ENCODE measurements around the gene DDRGK1.

DDRGK1 gene

GRCh38 chr20:3245711-3246110 is 41.2 kb upstream of the DDRGK1 start:
- no peak overlapping the region for H3K27ac ChIP-seq
- TF ChIP-seq ZFX (IDR thresholded peaks at IDR 0.05; ENCODE audit: borderline replicate concordance), result no peak
- TF ChIP-seq, protein P1, sequence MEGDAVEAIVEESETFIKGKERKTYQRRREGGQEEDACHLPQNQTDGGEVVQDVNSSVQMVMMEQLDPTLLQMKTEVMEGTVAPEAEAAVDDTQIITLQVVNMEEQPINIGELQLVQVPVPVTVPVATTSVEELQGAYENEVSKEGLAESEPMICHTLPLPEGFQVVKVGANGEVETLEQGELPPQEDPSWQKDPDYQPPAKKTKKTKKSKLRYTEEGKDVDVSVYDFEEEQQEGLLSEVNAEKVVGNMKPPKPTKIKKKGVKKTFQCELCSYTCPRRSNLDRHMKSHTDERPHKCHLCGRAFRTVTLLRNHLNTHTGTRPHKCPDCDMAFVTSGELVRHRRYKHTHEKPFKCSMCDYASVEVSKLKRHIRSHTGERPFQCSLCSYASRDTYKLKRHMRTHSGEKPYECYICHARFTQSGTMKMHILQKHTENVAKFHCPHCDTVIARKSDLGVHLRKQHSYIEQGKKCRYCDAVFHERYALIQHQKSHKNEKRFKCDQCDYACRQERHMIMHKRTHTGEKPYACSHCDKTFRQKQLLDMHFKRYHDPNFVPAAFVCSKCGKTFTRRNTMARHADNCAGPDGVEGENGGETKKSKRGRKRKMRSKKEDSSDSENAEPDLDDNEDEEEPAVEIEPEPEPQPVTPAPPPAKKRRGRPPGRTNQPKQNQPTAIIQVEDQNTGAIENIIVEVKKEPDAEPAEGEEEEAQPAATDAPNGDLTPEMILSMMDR (IDR thresholded peaks at IDR 0.05), result no peak

- TF ChIP-seq, protein P1 (IDR thresholded peaks at IDR 0.05), result no peak
- no peak for TF ChIP-seq ZFX (IDR thresholded peaks at IDR 0.05; ENCODE audit: borderline replicate concordance)
- no peak overlapping the region for H3K27ac ChIP-seq
These were observed 40.7 kb upstream of the DDRGK1 start for GRCh38 chr20:3245156-3245555.

DNA sequence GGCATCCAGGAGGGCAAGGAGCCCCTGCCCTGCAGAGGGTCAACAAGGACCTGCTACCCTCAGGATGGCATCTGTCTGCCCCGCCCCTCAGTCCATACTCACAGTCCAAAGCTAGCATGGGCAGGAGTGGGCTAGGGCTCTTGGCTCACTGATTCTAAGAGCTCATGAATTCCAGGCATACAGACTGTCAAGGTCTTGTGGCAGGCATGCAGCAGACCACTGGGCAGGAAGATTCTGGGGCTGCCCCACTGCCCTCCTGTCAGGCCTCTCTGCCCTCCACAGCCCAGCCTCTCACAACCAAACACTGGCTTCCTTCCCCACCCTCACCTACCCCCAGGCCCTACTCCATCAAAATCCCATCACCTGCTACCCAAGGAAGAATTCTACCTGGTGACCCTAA is 40.1 kb upstream of the DDRGK1 start:
- no peak overlapping the region for H3K27ac ChIP-seq
- TF ChIP-seq ZFX (IDR thresholded peaks at IDR 0.05; ENCODE audit: borderline replicate concordance), result no peak
- TF ChIP-seq, protein P1 (IDR thresholded peaks at IDR 0.05), result no peak

DNA sequence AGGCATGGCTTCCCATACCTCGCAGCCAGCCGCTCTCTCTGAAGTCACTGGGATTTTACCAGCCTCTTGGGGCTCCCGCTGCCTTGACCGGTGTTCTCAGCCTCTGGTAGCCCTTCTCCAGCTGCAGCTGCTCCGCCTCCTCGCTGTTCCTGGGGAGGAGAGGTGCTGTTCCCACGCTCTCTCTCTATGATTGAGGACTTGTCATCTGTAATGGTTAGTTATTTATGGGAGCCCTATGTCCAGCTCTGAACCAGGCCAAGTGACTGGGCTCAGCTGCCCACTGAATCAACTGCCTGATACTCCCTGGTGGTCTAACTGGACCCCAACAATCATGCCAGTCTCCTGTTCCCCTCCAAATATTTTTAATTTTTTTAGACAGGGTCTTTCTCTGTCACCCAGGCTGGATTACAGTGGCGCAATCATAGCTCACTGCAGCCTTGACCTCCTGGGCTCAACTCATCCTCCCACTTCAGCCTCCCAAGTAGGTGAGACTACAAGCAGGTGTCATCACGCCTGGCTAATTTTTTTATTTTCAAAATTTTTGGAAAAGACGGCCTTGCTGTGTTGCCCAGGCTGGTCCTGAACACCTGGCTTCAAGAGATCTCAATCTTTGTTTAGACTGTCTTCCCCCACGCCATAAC is 39.4 kb upstream of the DDRGK1 start:
- TF ChIP-seq, protein P1 (IDR thresholded peaks at IDR 0.05), result no peak
- no peak for TF ChIP-seq ZFX (IDR thresholded peaks at IDR 0.05; ENCODE audit: borderline replicate concordance)

DNA sequence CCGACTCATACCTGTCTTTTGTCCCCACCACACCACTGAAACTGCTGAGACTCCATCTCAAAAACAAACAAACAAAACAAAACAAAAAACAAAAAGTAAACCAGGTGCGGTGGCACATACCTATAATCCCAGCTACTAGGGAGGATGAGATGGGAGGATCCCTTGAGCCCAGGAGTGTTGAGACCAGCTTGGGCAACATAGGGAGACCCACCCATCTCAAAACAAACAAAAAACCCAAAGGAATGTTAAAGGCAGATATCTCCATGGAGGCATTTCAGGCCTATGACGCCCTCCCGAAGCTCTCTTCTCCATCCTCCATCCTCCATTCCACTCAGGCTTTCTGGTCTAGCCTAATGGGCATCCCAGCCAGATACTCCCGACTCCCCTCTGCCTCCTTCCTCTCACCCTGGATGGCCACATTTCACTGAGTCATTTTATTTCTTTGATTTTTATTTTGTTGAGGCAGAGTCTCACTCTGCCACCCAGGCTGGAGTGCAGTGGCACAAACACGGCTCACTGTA is 37.8 kb upstream of the DDRGK1 start:
- TF ChIP-seq ZFX (IDR thresholded peaks at IDR 0.05; ENCODE audit: borderline replicate concordance), result no peak

More for the DNA sequence above, 39.4 kb upstream of the DDRGK1 start:
- H3K27ac ChIP-seq, result no peak overlapping the region

GRCh38 chr20:3240776-3241363 is 36.4 kb upstream of the DDRGK1 start:
- no peak for TF ChIP-seq ZFX (IDR thresholded peaks at IDR 0.05; ENCODE audit: borderline replicate concordance)
- TF ChIP-seq, protein P1 (IDR thresholded peaks at IDR 0.05), result no peak
- no peak overlapping the region for H3K27ac ChIP-seq

More for the DNA sequence above, 37.8 kb upstream of the DDRGK1 start:
- no peak overlapping the region for H3K27ac ChIP-seq

GRCh38 chr20:3239867-3240775 is 35.6 kb upstream of the DDRGK1 start:
- TF ChIP-seq, protein P1 (IDR thresholded peaks at IDR 0.05), result no peak
- TF ChIP-seq ZFX (IDR thresholded peaks at IDR 0.05; ENCODE audit: borderline replicate concordance), result no peak
- H3K27ac ChIP-seq, result no peak overlapping the region

All from 22Rv1 (cell line).